ENCODE results near the gene KIT.

DNA sequence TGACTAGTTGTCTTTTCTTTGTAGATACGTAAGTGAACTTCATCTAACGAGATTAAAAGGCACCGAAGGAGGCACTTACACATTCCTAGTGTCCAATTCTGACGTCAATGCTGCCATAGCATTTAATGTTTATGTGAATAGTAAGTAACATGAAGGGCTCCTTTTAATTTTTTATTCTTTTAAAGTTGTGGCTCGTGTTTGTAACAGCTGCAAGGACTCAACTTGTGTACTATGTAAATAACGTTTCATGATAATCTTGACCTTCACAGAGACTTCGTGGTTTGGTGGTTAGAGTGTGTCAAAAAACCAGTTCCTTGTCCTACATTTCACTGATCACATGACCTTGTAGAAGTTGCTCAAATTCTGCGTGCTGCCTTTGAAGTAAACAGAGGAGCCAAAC, 51.6 kb downstream of the KIT start:
- TF ChIP-seq, protein P1, sequence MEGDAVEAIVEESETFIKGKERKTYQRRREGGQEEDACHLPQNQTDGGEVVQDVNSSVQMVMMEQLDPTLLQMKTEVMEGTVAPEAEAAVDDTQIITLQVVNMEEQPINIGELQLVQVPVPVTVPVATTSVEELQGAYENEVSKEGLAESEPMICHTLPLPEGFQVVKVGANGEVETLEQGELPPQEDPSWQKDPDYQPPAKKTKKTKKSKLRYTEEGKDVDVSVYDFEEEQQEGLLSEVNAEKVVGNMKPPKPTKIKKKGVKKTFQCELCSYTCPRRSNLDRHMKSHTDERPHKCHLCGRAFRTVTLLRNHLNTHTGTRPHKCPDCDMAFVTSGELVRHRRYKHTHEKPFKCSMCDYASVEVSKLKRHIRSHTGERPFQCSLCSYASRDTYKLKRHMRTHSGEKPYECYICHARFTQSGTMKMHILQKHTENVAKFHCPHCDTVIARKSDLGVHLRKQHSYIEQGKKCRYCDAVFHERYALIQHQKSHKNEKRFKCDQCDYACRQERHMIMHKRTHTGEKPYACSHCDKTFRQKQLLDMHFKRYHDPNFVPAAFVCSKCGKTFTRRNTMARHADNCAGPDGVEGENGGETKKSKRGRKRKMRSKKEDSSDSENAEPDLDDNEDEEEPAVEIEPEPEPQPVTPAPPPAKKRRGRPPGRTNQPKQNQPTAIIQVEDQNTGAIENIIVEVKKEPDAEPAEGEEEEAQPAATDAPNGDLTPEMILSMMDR (IDR thresholded peaks at IDR 0.05; ENCODE audit: low read length) = no peak
- no peak for TF ChIP-seq EZH2 (IDR thresholded peaks at IDR 0.05; ENCODE audit: borderline replicate concordance, low read length)

Data from OCI-LY1 (cell line).